ENCODE data around the gene PRR12.

- no peak for TF ChIP-seq CTCF (IDR thresholded peaks at IDR 0.05)
- no peak for TF ChIP-seq EZH2 (IDR thresholded peaks at IDR 0.05; ENCODE audit: borderline replicate concordance, insufficient read depth, low read depth, low read length, poor library complexity, severe bottlenecking)
Observed at GRCh38 chr19:49667473-49667872, 76.5 kb downstream of the PRR12 start.
